HEK293T (cell line): ENCODE results near the gene GATA3.

ENCODE experiments used
- CTCF ChIA-PET: fragments of 350-600 bp; formaldehyde crosslinking; extraction: SDS; loops from one replicate; lab custom pipeline; 2021; ENCODE audit warnings: antibody characterized with exemption, inconsistent platforms; lab: Yijun Ruan, JAX
- POLR2A ChIA-PET: fragments of 350-600 bp; formaldehyde crosslinking; extraction: SDS; loops from one replicate; lab custom pipeline; 2020; ENCODE audit warnings: antibody characterized with exemption, inconsistent platforms; lab: Yijun Ruan, JAX
- DNase-seq: peaks from one replicate; pipeline ENCODE4 v3.0.0; 2012; ENCODE audit warnings: mixed read lengths; ENCODE audit errors: extremely low spot score
- ARNT ChIP-seq: fragments of 450-650 bp; IDR thresholded peaks from 2 replicates; pipeline ENCODE4 v1.6.1; 2017; ENCODE audit warnings: mild to moderate bottlenecking
- BHLHE40 ChIP-seq: fragments of 450-650 bp; IDR thresholded peaks from 2 replicates; pipeline ENCODE4 v1.6.1; 2016; ENCODE audit warnings: mild to moderate bottlenecking, moderate library complexity, borderline replicate concordance
- CTBP1 ChIP-seq: fragments of 450-650 bp; IDR thresholded peaks from 2 replicates; pipeline ENCODE4 v1.6.1; 2016; ENCODE audit warnings: borderline replicate concordance
- ELF4 ChIP-seq: fragments of 450-650 bp; IDR thresholded peaks from 2 replicates; pipeline ENCODE4 v1.6.1; 2017; ENCODE audit warnings: antibody characterized with exemption
- FOXA1 ChIP-seq: fragments of 450-650 bp; IDR thresholded peaks from 2 replicates; pipeline ENCODE4 v1.6.1; 2016; ENCODE audit warnings: mild to moderate bottlenecking
- FOXK2 ChIP-seq: fragments of 450-650 bp; IDR thresholded peaks from 2 replicates; pipeline ENCODE4 v1.6.1; 2016; ENCODE audit warnings: mild to moderate bottlenecking
- FOXM1 ChIP-seq: fragments of 450-650 bp; IDR thresholded peaks from 2 replicates; pipeline ENCODE4 v1.6.1; 2017; ENCODE audit warnings: mild to moderate bottlenecking, borderline replicate concordance
- HDGF ChIP-seq: fragments of 450-650 bp; IDR thresholded peaks from 2 replicates; pipeline ENCODE4 v1.6.1; 2017; ENCODE audit warnings: antibody characterized with exemption, borderline replicate concordance
- L3MBTL2 ChIP-seq: fragments of 450-650 bp; conservative IDR thresholded peaks from 2 replicates; pipeline ENCODE4 v1.6.1; 2016; ENCODE audit warnings: mild to moderate bottlenecking
- LEF1 ChIP-seq: fragments of 450-650 bp; IDR thresholded peaks from 2 replicates; pipeline ENCODE4 v1.6.1; 2017; ENCODE audit warnings: mild to moderate bottlenecking, borderline replicate concordance
- NFRKB ChIP-seq: fragments of 450-650 bp; IDR thresholded peaks from 2 replicates; pipeline ENCODE4 v1.6.1; 2016; ENCODE audit warnings: mild to moderate bottlenecking, moderate library complexity
- PKNOX1 ChIP-seq: fragments of 450-650 bp; IDR thresholded peaks from 2 replicates; pipeline ENCODE4 v1.6.1; 2016
- SP1 ChIP-seq: fragments of 450-650 bp; IDR thresholded peaks from 2 replicates; pipeline ENCODE4 v1.6.1; 2017
- SUZ12 ChIP-seq: fragments of 450-650 bp; IDR thresholded peaks from 2 replicates; pipeline ENCODE4 v1.6.1; 2016; ENCODE audit warnings: mild to moderate bottlenecking
- TARDBP ChIP-seq: fragments of 450-650 bp; IDR thresholded peaks from 2 replicates; pipeline ENCODE4 v1.6.1; 2016
- ZNF384 ChIP-seq: fragments of 450-650 bp; IDR thresholded peaks from 2 replicates; pipeline ENCODE4 v1.6.1; 2016

GATA3 gene

GRCh38 chr10:8041284-8041991, 13.1 kb upstream of the GATA3 start:
- CTCF ChIA-PET = no interaction called here
- DNase-seq = no peak
- no peak for TF ChIP-seq SP1
- no peak for TF ChIP-seq BHLHE40
- no peak for TF ChIP-seq ZNF384
- TF ChIP-seq PKNOX1 = no peak
- TF ChIP-seq L3MBTL2 = no peak
- no peak for TF ChIP-seq NFRKB
- TF ChIP-seq FOXK2 = no peak
- POLR2A ChIA-PET = no interaction called here

GRCh38 chr10:8041992-8042720, 12.3 kb upstream of the GATA3 start:
- CTCF ChIA-PET = interaction anchor here (0.6 kb wide), 1 partner anchor 186 kb away, joined by 4 read pairs; no protein-coding TSS in a partner anchor

GRCh38 chr10:8042721-8043568, 11.5 kb upstream of the GATA3 start:
- TF ChIP-seq FOXK2 = no peak
- TF ChIP-seq CTBP1 = no peak
- no peak for TF ChIP-seq NFRKB
- no peak for TF ChIP-seq SP1
- no peak for TF ChIP-seq ZNF384
- no peak for TF ChIP-seq BHLHE40
- TF ChIP-seq HDGF = no peak
- TF ChIP-seq LEF1 = no peak
- no peak for TF ChIP-seq SUZ12
- TF ChIP-seq ARNT = no peak
- no peak for TF ChIP-seq FOXM1
- TF ChIP-seq L3MBTL2 = no peak
- no peak for TF ChIP-seq ELF4
- no peak for TF ChIP-seq FOXA1
- no peak for TF ChIP-seq PKNOX1
- TF ChIP-seq TARDBP = no peak
- POLR2A ChIA-PET = no interaction called here
- no peak for DNase-seq
- CTCF ChIA-PET = interaction anchor here (0.6 kb wide), 1 partner anchor 187 kb away, joined by 4 read pairs; no protein-coding TSS in a partner anchor

More at GRCh38 chr10:8041992-8042720, 12.3 kb upstream of the GATA3 start:
- TF ChIP-seq ZNF384 = no peak
- no peak for TF ChIP-seq FOXM1
- TF ChIP-seq SUZ12 = no peak
- no peak for TF ChIP-seq LEF1
- no peak for TF ChIP-seq TARDBP
- TF ChIP-seq SP1 = no peak
- TF ChIP-seq PKNOX1 = no peak
- no peak for TF ChIP-seq FOXA1
- TF ChIP-seq ELF4 = no peak
- TF ChIP-seq L3MBTL2 = no peak
- TF ChIP-seq FOXK2 = no peak
- no peak for TF ChIP-seq HDGF
- TF ChIP-seq ARNT = no peak
- no peak for TF ChIP-seq BHLHE40
- TF ChIP-seq CTBP1 = no peak
- no peak for TF ChIP-seq NFRKB
- POLR2A ChIA-PET = no interaction called here
- no peak for DNase-seq

GRCh38 chr10:8043569-8044306, 10.8 kb upstream of the GATA3 start:
- POLR2A ChIA-PET = no interaction called here
- TF ChIP-seq FOXM1 = no peak
- TF ChIP-seq SUZ12 = no peak
- TF ChIP-seq FOXK2 = no peak
- CTCF ChIA-PET = no interaction called here
- no peak for DNase-seq

GRCh38 chr10:8044331-8044907, 10.1 kb upstream of the GATA3 start:
- ChIA-PET POLR2A (interaction anchor here (0.6 kb wide), 1 partner anchor 15 kb away, joined by 3 read pairs; no protein-coding TSS in a partner anchor), CTCF (no interaction called here)
- TF ChIP-seq LEF1 (no peak), PKNOX1 (no peak), L3MBTL2 (no peak), FOXM1 (no peak), FOXA1 (no peak), HDGF (no peak), FOXK2 (no peak), NFRKB (no peak)
- no peak for DNase-seq
